Activated CD4-positive, alpha-beta T cell treated with anti-CD3 and anti-CD28 coated beads, Interleukin-2, amount 50 U/mL, for 24 hours (primary cell): Measurements from ENCODE around the gene PFKL.
"Not testable (repeated sequence)": the region's sequence is repeated elsewhere in the genome, so short reads cannot be mapped to it uniquely, and the experiment has no call there.

ENCODE experiments used
- DNase-seq, 2 donors: peaks; one replicate each; pipeline ENCODE4 v3.0.0-alpha.2; 2020; ENCODE audit warnings: low read depth in 1 of 2, low spot score in 1 of 2

PFKL gene

GRCh38 chr21:44275041-44275440 is 24.8 kb upstream of the PFKL start:
- DNase-seq: no peak

- no peak for DNase-seq
These were observed 20.2 kb upstream of the PFKL start for GRCh38 chr21:44279354-44280260.

GRCh38 chr21:44281801-44282200 is 18.1 kb upstream of the PFKL start:
- no peak for DNase-seq

GRCh38 chr21:44282370-44282769 is 17.5 kb upstream of the PFKL start:
- no peak for DNase-seq

DNA sequence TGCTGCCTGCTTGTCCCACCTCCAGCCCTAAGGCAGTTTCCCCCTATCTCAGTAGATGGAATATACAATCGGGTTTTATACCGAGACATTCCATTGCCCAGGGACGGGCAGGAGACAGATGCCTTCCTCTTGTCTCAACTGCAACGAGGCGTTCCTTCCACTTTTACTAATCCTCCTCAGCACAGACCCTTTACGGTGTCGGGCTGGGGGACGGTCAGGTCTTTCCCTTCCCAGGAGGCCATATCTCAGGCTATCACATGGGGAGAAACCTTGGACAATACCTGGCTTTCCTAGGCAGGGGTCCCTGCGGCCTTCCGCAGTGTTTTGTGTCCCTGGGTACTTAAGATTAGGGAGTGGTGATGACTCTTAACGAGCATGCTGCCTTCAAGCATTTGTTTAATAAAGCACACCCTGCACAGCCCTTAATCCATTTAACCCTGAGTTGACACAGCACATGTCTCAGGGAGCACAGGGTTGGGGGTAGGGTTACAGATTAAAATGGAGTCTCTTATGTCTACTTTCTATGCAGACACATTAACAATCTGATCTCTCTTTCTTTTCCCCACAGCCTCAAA is 16.6 kb upstream of the PFKL start:
- not testable (repeated sequence) for DNase-seq

GRCh38 chr21:44283948-44284347 is 15.9 kb upstream of the PFKL start:
- DNase-seq: no peak

- DNase-seq: no peak
These were observed 14.5 kb upstream of the PFKL start, which contains the start of gene AIRE for GRCh38 chr21:44285138-44285992. Gene AIRE, plus strand, starts transcription at chr21:44285876. Its CDS starts 131 bp downstream, at chr21:44286007.

GRCh38 chr21:44286086-44286715 is 13.7 kb upstream of the PFKL start:
- no peak for DNase-seq

GRCh38 chr21:44286716-44287632 is 12.9 kb upstream of the PFKL start:
- DNase-seq: no peak

DNA sequence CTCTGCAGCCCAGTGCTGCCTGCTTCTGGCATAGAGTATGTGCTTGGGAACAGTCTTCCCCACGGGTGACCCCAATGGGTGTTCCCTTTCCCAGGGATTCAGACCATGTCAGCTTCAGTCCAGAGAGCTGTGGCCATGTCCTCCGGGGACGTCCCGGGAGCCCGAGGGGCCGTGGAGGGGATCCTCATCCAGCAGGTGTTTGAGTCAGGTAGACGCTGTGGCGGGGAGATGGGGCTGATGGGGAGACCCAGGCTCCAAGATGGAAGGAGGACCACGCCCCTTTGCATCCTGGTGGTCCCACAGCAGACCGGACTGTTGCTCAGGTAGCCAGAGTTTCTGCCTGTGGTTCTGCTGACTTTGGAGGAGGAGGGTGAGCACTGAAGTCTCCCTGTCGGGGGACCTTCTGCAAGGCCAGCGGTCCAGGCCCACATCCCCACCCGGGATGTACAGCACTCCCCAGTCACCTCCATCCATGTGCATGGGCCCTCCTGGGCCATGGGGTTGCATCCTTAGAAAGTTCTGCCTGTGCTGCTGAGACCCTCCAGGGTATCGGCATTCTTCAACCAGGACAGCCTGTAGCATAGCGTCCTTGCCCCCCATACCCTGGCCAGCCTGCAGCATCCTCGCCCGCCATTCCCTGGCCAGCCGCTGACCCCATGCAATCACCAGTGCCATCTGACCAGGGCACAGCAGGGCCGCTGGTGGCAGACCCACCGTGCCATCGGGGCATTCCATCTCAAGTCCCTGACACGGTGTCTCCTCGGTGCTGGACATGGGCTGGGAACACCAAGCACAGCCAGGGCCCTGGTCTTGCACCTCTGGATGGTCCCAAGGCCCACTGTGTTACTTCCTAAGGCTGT is 11.4 kb upstream of the PFKL start:
- no peak for DNase-seq

DNA sequence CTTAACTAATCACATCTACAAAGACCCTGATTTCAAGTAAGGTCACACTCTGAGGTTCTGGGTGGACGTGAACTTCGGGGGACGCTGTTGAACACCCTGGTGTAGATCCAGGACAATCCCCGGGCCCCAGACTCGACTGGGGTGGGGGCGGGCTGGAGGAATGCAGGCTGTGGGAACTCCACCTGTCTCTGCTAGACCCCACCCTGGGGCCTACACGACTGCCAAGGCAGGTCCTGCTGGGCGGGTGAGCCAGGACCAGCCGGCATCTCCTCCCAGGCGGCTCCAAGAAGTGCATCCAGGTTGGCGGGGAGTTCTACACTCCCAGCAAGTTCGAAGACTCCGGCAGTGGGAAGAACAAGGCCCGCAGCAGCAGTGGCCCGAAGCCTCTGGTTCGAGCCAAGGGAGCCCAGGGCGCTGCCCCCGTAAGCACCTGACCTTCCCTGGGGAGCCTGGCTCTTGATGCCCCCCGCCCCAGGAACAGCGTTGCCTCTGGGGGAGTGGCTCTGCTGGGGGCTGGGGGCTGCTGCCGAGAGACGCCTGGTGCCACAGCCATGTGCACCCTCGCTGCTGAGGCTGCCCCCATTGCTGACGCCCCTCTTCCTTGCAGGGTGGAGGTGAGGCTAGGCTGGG is 10.4 kb upstream of the PFKL start:
- DNase-seq: no peak

DNA sequence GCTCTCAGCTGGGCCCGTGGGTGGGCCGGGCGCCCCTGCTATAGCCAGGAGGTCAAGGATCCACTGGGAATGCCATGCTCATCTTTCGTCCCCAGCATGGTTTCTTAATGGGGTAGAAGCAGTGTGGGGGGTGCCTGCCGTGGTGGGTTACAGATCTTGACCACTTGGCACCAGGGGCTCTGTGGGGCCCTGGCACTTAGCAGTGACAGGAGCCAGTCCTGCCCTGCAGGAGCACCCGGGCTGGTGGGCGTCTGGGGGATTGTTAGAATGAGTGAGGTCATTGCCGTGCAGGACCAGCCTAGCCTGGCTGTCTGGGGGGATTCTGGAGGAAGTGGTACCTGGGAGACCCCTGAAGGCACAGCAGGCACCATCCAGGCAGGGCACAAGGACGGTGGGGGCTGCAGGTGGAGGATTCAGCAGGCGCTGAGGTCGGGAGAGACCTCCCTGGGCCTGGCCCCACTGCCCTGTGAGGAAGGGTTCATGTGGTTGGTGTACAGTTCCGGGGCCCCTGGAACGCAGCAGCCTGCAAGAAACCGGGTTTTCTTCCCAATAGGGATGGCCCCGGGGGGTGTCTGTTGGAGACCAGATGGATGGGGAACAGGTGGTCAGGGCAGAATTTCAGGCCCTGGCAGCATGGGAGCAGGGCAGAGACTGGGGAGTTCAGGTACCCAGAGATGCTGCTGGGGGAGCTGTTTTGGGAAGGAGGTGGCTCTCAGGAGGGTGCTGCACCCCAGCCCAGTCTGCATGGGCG is 9.4 kb upstream of the PFKL start:
- DNase-seq: no peak

- no peak for DNase-seq
These were observed 8.5 kb upstream of the PFKL start for GRCh38 chr21:44291078-44291935.

GRCh38 chr21:44291936-44292811 is 7.7 kb upstream of the PFKL start:
- no peak for DNase-seq

DNA sequence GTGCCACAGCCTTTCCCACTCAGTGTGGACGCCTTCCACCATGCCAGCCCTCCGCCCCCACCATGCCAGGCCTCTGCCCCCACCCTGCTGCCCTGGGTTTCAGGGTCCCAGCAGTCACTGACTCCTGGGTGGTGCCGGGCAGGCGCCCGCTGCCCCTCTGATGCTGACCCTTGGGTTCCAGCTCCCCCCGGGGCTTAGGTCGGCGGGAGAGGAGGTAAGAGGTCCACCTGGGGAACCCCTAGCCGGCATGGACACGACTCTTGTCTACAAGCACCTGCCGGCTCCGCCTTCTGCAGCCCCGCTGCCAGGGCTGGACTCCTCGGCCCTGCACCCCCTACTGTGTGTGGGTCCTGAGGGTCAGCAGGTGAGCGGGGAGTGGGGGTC is 7.0 kb upstream of the PFKL start:
- no peak for DNase-seq

GRCh38 chr21:44293551-44294231 is 6.2 kb upstream of the PFKL start:
- DNase-seq: no peak
